GM18517 (cell line): Measurements from ENCODE around the gene BLOC1S3.

ENCODE experiments used
- ATAC-seq: cut with Tn5 transposase; IDR thresholded peaks from one replicate; pipeline ENCODE4 v1.9.1; 2021; ENCODE audit warnings: mild to moderate bottlenecking, moderate library complexity; ENCODE audit not compliant: unreplicated experiment

BLOC1S3 gene

GRCh38 chr19:45160870-45161737 is 17.5 kb upstream of the BLOC1S3 start, which contains the start of gene NKPD1:
NKPD1 (minus strand) TSS chr19:45160982; CDS start chr19:45160150, 832 bp downstream.
- ATAC-seq, result no peak

GRCh38 chr19:45161738-45162607 is 16.6 kb upstream of the BLOC1S3 start:
- no peak for ATAC-seq

DNA sequence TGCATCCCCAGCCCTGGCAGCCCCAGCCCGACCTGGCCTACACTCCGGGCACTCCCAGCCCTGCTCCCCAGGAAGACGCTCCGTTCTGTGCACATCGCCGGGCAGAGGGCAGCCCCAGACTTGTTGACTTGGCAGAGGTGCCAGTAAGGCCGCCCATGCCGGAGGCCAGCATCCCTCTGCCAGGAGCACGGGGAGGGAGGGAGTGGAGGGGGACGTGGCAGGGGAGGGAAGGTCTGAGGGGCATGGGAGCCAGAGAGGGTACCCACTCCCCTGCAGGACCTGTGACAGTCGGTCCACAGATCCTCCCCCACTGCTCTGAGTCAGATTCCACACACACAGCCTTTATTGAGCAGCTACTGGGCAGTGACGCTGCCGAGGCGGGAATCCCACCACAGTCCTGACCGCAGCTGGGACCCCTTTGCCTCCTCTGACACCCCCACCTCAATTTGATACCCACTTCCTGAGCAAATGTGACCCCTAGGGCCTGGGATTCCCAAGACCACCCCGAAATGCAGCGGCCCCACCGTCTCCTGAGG is 15.9 kb upstream of the BLOC1S3 start:
- ATAC-seq, result no peak

DNA sequence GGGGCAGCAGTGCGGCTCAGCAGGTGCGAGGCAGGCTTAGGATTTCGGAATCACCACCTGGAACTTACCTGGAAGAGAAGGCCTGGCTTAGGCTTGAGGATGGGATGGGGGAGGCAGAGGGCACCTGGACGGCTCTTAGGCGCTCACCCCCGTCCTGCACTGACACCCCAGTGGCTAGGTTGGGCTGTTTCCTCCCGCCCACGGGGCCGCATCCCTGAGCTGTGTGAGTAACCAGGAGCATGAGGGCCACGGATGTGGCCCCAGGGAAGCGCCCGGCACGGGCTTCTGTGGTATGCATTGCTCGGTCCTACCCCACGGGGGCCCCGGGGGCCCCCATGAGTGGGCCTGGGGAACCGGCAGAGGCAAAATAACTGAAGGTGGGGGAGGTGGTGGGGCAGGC is 15.4 kb upstream of the BLOC1S3 start:
- no peak for ATAC-seq

- no peak for ATAC-seq
These were observed 14.7 kb upstream of the BLOC1S3 start for GRCh38 chr19:45163751-45164460.

DNA sequence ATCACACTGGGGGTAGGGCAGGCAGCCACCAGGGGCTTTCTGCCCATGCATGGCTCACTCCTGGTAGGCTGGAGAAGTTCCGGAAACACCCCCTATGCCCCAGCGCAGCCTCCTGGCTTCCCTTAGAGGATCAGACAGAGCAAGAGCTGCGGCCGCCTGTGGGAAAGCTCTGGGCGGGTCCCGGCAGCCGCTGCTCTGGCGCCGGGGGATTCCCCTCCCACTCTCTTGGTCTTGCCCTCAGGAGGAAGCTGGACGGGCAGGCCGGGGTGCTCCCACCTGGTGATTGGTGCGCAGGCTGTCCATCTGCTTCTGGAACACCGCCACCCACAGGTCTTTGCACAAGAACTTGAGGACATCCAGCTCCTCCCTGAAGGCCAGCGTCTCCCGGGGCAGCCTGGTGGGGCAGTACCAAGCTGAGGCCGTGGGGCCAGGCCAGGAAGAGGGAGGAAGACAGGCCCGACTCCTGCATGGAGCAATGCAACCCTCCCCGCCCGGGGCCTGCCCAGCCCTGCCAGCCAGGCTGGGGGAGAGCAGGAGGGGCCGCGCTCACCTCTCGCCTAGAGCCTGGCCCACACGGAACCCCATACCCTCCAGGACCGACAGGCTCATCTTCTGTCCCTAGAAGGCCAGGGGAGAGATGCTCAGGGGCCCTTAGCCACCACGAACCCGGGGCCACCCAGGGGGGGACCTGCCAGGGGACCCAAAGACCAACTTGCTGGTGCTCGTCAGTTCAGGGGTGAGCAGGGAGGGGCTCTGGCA is 13.8 kb upstream of the BLOC1S3 start:
- ATAC-seq, result no peak

- no peak for ATAC-seq
These were observed 11.8 kb upstream of the BLOC1S3 start for GRCh38 chr19:45166723-45167252.

DNA sequence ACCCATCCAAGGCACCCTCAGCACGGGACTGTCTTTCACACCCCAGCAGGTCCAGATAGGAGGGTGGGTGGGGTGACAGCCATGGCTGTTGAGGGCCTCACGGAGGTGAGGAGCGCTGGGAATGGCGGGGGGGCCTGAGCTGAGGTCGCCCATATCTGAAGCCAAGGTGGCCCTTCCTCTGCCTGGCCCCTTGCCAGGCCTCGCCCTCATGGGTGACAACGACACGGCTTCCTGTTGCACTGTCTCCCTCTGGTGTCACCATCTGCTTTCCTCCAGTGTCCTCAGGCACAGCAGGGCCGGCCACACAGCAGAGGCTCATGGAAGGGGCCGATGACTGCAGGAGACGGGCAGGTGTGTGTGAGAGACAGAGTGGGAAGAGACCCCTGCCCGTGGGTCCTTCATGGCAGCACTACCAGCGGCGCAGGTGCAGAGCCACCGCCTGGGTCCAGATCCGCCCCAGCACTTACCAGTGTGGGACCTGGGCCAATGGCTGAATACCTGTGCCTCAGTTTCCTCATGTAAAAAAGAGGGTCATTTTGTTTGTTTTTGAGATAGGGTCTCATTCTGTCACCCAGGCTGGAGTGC is 9.7 kb upstream of the BLOC1S3 start:
- no peak for ATAC-seq

- no peak for ATAC-seq
These were observed 9.0 kb upstream of the BLOC1S3 start for GRCh38 chr19:45169602-45170001.

DNA sequence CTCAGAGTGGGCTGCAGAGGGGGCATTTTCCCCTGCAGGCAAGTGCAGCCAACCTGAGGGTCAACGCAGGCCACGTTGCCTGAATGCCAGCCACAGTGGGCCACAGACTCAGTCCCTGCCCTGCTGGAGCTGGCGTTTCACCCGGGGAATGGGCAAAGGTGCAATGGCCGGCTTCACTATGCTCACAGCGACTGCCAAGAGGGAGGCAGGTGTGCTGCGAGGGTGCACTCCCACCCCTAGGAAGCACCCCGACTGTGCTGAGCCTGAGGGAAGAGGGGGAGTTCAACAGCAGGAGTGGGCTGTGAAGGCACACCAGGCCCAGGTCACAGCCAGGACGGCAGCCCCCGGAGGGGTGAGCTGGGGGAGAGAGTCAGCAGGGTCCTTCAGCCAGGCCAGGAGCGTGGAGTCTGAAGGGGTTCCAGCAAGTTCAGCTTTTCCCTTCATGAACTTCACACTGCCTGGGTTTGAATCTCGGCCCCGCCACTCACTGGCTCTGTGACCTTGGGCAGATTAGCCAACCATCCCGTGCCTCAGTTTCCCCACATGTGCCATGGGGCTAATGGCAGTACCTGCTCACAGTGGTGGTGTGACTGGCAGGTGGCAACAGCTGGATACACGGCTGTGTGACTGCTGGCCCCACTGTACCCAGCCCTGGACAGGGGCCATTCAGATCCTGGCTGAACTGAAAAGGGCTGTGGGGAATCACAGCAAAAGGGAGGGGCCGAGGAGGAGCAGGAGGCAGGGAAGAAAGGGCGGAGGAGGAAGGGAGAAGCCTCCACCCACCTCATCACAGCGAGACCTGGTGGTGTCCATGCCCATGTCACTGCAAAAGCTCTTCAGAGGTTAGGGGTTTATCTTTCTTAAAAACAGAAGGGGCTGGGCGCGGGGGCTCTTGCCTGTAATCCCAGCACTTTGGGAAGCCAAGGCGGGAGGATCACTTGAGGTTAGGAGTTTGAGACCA is 8.2 kb upstream of the BLOC1S3 start:
- no peak for ATAC-seq

- no peak for ATAC-seq
These were observed 7.4 kb upstream of the BLOC1S3 start for GRCh38 chr19:45171211-45171623.

- ATAC-seq, result no peak
These were observed 6.4 kb upstream of the BLOC1S3 start for GRCh38 chr19:45172173-45172572.

- no peak for ATAC-seq
These were observed 5.9 kb upstream of the BLOC1S3 start for GRCh38 chr19:45172611-45173208.

GRCh38 chr19:45173816-45174215 is 4.8 kb upstream of the BLOC1S3 start:
- no peak for ATAC-seq

- ATAC-seq, result no peak
These were observed 2.9 kb upstream of the BLOC1S3 start for GRCh38 chr19:45175515-45176345.

GRCh38 chr19:45177817-45178261 is 745 bp upstream of the BLOC1S3 start, which contains the start of gene TRAPPC6A:
TRAPPC6A (minus strand) TSS chr19:45178237; CDS start chr19:45178218, 19 bp downstream.
- peak; percentile 11 for ATAC-seq
